GM20431 (cell line): ENCODE measurements around the gene CGB7.
"Not testable (repeated sequence)": the region's sequence is repeated elsewhere in the genome, so short reads cannot be mapped to it uniquely, and the experiment has no call there.

Experiments
- in situ Hi-C: fragments of 300-500 bp; cut with MseI, MboI; formaldehyde crosslinking; loops from one replicate; pipeline ENCODE4 v1.15.0; 2020; ENCODE audit warnings: low sequenced_read_pairs; ENCODE audit not compliant: unreplicated experiment

Gene CGB7

DNA sequence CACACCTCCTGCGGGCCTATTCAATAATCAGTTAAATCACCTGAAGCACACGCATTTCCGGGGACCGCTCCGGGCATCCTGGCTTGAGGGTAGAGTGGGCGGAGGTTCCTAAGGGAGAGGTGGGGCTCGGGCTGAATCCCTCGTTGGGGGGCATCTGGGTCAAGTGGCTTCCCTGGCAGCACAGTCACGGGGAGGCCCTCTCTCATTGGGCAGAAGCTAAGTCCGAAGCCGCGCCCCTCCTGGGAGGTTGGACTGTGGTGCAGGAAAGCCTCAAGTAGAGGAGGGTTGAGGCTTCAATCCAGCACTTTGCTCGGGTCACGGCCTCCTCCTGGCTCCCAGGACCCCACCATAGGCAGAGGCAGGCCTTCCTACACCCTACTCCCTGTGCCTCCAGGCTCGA, 14.0 kb downstream of the CGB7 start, which contains the start of gene CGB5:
CGB5 (plus strand) TSS at position 301 of the 400 bp plus-strand sequence. CDS start 362 bp downstream, outside the sequence.
- in situ Hi-C loops, result not testable (repeated sequence)

DNA sequence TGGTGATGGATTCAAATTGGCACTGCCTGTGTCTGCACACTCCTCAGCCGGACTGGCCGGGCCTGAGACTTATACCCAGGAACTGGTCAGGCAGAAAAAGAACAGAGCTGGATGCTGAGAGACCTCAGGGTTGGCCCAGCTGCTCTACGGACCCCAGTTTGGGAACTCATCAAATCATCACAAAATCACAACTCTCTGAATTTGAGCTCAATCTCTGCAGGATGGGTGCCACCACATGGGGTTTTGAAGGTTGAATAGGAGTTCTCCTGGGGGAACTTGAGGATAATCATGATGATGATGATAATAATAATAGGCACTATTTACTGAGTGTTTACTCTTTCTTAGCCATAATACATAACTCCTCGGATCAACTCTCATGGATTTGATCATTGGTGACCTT, 14.9 kb downstream of the CGB7 start:
- in situ Hi-C loops, result not testable (repeated sequence)

DNA sequence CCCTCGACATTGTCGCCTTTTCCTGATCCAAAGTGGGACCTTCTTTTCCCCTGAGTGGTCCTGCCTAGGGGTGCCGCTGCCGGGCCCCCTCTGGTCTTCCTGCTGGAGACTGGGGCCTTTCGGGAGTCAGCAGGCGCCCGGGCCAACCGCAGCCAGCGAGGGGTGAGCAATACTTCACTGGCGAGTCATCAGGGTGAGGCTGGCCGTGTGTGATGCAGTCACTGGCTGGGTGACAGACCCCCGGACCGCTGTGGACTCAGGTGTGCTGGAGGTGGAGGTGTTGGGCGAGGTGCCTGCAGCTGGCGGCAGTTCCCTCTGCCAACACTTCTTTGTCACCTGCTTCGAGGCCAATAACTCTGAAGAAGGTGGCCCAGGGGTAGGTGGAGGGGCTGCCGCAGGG, 15.4 kb downstream of the CGB7 start:
- in situ Hi-C loops, result no loop called here

DNA sequence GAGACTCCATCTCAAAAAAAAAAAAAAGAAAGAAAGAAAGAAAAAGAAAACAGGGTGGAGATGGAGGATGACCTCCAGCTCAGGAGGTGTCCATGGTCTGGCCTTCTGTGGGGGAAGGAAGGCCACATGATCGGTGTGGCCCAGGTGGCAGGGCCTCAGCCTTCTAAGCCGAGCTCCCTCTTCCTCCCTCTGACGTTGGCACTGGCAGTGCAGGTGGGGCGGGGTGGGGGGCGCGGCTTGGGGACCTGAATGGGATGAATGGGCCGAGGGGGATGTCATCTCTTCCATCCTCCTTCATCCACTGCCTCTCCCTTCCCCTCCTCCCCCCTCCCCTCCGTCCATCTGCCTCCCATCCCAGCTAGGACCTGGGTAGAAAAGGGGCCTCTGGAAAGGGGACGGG, 17.8 kb downstream of the CGB7 start:
- in situ Hi-C loops, result not testable (repeated sequence)

DNA sequence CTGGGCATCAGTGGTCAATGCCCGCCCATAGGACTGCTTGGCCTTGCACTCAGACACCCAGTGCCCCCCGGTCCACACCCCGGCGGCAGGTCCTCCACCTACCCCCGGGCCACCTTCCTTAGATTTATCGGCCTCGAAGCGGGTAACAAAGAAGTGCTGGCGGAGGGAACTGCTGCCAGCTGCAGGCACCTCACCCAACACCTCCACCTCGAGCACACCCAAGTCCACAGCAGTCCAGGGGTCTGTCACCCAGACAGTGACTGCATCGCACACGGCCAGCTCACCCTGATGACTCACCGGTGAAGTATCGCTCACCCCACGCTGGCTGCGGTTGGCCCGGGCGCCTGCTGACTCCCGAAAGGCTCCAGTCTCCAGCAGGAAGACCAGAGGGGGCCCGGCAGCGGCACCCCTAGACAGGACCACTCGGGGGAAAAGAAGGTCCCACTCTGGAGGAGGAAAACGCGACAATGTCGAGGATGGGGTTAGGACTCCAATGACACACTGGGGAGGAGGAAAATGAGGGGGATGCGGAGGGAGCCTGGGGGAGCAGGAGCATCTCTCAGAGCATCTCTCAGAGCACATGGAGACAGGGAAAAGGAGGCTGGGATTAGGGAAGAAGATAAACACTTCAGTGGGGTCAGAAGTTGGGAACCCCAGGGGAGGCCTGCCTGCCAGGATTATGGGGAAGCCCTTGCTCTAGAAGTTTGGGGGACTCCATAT, 18.8 kb downstream of the CGB7 start:
- in situ Hi-C loops, result not testable (repeated sequence)

DNA sequence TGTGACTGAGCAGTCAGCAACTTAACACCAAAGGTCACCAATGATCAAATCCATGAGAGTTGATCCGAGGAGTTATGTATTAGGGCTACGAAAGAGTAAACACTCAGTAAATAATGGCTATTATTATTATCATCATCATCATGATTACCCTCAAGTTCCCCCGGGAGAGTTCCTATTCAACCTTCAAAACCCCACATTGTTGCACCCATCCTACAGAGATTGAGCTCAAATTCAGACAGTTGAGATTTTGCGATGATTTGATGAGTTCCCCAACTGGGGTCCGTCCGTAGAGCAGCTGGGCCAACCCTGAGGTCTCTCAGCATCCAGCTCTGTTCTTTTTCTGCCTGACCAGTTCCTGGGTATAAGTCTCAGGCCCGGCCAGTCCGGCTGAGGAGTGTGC, 19.4 kb downstream of the CGB7 start:
- in situ Hi-C loops, result not testable (repeated sequence)

DNA sequence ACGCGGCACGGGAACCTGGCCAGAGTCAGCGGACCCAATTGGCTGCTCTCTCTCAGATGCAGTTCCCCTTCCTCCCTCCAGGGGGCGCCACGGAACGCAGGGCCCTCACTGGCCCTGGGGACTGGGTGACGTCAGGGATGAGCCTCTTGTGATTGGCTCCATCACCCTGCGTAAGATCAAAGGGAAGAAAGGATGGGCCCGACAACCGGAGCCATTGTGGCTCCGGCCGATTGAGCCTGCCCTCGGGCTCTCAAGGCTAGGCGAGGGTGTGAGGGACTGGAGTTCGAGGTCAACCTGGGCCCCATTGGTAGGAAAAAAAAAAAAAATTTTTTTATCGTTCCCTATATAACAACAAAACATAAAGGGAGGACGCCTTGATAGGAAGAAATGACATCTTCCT, 20.7 kb downstream of the CGB7 start, which contains the start of gene CGB1:
CGB1 (minus strand) TSS at position 81 of the 400 bp plus-strand sequence. CDS start 184 bp downstream, outside the sequence.
- in situ Hi-C loops, result not testable (repeated sequence)

DNA sequence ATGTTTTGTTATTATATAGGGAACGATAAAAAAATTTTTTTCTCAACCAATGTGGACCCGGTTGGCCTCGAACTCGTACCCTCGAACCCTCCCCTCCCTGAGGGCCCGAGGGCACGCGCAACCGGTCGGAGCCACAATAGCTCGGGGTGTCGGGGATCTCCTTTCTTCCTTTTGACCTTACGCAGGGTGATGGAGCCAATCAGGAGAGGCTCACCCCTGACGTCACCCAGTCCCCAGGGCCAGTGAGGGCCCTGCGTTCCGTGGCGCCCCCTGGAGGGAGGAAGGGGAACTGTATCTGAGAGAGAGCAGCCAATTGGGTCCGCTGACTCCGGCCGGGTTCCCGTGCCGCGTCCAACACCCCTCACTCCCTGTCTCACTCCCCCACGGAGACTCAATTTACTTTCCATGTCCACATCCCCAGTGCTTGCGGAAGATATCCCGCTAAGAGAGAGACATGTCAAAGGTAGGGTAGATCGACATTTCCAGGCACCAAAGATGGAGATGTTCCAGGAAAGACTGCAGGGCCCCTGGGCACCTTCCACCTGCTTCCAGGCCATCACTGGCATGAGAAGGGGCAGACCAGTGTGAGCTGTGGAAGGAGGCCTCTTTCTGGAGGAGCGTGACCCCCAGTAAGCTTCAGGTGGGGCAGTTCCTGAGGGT, 25.8 kb downstream of the CGB7 start, which contains the start of gene CGB2:
CGB2 (plus strand) TSS at position 249 of the 660 bp plus-strand sequence; CDS start at position 455, 206 bp downstream.
- in situ Hi-C loops, result not testable (repeated sequence)

DNA sequence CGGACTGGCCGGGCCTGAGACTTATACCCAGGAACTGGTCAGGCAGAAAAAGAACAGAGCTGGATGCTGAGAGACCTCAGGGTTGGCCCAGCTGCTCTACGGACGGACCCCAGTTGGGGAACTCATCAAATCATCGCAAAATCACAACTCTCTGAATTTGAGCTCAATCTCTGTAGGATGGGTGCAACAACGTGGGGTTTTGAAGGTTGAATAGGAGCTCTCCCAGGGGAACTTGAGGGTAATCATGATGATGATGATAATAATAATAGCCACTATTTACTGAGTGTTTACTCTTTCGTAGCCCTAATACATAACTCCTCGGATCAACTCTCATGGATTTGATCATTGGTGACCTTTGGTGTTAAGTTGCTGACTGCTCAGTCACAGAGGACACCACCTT, 27.2 kb downstream of the CGB7 start:
- in situ Hi-C loops, result not testable (repeated sequence)

DNA sequence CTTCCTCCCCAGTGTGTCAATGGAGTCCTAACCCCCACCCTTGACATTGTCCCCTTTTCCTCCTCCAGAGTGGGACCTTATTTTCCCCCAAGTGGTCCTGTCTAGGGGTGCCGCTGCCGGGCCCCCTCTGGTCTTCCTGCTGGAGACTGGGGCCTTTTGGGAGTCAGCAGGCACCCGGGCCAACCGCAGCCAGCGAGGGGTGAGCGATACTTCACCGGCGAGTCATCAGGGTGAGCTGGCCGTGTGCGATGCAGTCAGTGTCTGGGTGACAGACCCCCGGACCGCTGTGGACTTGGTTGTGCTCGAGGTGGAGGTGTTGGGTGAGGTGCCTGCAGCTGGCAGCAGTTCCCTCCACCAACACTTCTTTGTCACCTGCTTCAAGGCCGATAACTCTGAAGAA, 27.8 kb downstream of the CGB7 start:
- in situ Hi-C loops, result not testable (repeated sequence)

DNA sequence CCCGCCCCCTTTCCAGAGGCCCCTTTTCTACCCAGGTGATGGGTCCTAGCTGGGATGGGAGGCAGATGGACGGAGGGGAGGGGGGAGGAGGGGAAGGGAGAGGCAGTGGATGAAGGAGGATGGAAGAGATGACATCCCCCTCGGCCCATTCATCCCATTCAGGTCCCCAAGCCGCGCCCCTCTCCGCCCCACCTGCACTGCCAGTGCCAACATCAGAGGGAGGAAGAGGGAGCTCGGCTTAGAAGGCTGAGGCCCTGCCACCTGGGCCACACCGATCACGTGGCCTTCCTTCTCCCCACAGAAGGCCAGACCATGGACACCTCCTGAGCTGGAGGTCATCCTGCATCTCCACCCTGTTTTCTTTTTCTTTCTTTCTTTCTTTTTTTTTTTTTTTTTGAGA, 28.9 kb downstream of the CGB7 start:
- in situ Hi-C loops, result not testable (repeated sequence)

DNA sequence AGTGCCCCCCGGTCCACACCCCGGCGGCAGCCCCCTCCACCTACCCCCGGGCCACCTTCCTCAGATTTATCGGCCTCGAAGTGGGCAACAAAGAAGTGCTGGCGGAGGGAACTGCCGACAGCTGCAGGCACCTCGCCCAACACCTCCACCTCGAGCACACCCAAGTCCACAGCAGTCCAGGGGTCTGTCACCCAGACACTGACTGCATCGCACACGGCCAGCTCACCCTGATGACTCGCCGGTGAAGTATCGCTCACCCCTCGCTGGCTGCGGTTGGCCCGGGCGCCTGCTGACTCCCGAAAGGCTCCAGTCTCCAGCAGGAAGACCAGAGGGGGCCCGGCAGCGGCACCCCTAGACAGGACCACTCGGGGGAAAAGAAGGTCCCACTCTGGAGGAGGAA, 31.9 kb downstream of the CGB7 start:
- in situ Hi-C loops, result not testable (repeated sequence)

DNA sequence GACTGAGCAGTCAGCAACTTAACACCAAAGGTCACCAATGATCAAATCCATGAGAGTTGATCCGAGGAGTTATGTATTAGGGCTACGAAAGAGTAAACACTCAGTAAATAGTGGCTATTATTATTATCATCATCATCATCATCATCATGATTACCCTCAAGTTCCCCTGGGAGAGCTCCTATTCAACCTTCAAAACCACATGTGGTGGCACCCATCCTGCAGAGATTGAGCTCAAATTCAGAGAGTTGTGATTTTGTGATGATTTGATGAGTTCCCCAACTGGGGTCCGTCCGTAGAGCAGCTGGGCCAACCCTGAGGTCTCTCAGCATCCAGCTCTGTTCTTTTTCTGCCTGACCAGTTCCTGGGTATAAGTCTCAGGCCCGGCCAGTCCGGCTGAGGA, 32.5 kb downstream of the CGB7 start:
- in situ Hi-C loops, result not testable (repeated sequence)

DNA sequence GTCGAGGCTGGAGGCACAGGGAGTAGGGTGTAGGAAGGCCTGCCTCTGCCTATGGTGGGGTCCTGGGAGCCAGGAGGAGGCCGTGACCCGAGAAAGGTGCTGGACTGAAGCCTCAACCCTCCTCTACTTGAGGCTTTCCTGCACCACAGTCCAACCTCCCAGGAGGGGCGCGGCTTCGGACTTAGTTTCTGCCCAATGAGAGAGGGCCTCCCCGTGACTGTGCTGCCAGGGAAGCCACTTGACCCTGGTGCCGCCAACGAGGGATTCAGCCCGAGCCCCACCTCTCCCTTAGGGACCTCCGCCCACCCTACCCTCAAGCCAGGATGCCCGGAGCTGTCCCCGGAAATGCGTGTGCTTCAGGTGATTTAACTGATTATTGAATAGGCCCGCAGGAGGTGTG, 33.3 kb downstream of the CGB7 start, which contains the start of gene CGB3:
CGB3 (minus strand) TSS at position 101 of the 400 bp plus-strand sequence. CDS start 362 bp downstream, outside the sequence.
- in situ Hi-C loops, result not testable (repeated sequence)

DNA sequence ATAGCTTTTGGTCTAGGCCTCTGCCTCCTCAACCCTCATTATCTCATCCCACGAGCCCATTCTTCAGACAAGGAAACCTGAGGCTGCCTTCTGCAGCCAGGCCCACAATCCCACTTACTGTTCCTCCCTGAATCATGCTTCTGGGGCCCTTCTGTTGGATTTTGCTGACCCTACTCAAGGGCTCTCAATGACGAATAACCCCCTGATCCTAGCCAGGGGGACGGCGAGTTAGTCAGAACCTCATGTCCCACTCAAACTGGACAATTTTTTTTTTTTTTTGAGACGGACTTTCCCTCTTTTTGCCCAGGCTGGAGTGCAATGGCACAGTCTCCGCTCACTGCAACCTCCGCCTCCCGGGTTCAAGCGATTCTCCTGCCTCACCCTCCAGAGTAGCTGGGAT, 35.4 kb downstream of the CGB7 start:
- in situ Hi-C loops, result no loop called here

DNA sequence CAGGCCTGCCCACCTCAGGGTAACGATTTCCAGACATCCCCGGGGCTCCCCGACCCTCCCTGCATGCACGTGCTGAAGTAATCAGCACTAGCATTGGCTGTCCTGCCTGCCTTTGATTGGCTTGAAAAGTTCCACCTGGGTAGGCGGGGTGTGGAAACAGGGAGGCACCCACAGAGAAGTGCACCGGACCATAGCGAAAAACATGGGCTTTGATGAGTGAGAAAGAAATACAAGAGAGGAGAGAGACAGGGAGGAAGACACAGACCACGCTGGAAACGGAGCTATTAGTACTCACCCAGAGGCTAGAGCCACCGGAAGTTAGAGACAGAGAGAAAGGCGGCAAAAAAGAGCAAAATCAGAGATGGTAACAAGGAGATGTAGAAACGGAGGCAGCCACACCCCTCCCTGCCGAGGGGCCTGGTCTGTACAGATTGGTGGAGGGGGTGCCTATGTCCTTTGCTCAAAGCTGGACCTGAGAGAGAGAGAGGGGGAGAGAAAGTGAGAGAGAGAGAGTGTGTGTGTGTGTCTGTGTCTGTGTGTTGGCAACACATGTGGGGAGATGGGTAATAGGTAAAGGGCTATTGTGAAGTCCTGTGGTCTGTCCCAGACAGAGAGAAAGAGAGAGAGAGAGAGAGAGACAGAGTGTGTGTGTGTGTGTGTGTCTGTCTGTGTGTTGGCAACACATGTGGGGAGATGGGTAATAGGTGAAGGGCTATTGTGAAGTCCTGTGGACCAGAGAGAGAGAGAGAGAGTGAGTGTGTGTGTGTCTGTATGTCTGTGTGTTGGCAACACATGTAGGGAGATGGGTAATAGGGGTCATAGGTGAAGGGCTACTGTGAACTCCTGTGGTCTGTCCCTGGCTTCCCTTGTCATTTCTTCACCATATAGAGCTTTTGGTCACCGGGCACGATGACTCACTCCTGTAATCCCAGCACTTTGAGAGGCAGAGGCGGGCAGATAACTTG, 36.3 kb downstream of the CGB7 start:
- in situ Hi-C loops, result no loop called here

DNA sequence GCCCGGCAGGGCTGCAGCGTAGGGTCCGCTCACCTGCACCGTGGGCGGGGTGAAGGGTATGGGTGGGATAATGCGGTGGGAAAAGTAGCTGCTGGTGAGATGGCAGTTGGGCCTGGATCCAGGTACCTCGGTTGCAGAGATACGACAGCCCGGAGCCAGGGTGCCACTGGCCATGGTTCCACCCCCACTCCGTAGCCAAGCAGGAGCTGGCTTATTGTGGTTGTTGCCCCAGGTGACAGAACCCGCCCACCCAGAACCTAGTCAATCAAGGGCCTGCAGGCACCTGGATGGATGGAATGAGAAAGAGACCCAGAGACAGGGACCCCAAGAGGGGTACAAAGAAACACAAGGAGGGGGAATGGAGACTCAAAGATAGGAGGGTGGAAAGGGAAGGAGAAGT, 37.2 kb downstream of the CGB7 start:
- in situ Hi-C loops, result no loop called here

DNA sequence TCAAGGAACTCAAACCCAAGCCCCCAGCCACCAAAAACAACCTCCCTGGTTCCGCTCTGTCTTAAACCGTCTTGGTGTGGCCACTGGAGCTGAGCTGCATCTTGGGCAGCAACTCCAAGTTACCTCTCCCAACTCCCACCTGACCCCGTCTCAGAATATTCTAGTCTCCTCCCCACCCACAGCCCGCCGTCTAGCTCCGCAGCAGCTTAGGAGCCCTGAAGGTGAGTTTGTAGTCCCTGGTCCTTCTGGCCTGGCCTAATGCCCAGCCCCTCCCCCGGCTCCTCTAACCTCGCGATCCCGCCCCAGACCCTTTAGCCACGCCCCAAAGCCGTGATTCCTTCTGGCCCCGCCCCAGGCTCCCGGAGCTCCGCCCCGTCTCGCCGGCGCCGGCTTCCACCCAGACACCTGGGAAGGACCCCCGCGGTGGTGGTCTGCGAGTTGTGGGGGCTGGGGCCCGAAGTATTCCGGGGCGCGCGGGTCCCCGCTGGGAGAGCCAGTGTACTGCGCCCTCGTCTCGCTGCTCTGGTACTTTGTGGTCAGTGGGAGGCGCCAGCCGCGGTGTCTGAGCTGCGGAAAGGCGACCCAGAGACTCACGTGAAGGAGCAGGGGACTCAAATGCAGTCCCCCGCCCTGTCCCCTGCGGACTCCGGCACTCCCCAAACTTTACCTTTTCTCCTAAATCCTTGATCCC, 38.2 kb downstream of the CGB7 start:
- in situ Hi-C loops, result no loop called here

DNA sequence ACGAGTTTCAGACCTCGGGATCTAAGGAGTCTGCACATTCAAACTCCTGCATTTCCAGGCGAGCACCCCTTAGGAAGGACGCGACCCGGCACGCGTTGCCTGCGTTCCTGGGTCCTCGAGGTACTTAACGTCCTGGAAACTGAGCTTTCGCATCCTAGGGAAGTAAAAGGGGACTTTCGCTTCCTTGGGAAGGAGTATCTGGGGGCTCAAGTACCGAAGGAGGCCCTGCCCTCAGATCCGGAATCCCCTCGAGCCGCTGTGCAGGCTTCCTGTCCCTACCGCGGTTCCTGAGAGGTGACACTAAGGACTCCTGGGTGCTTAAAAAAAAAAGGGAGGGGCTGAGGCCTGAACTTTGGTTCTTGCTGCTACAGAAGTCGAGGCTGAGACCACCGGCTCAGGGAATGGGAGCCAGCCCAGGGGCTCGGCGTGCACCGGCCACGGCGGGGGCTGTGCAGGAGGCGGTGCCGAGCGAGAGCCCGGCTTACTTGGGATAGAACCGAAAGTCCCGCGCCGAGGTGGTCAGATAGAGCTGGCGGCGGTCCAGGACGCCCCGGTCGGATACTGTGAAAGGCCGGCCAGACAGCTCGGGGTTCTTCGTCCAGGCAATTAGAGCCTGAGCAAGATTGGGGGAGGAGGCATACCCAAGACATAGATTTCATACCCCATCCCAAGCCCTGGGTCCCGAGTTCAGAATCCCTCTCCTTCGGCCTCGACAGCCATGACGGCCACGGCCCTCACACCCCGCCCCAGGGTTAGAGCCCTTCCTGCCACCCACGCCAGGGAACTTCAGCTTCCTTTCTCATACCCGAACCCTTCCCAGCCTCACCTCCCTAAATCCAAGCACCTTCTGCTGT, 38.9 kb downstream of the CGB7 start:
- in situ Hi-C loops, result not testable (repeated sequence)
